Astrocyte (in vitro differentiated cells and primary cell): Measurements from ENCODE around the gene SARS1. TPM values are rescaled to one million over a fixed set of nuclear protein-coding genes. Genes with fewer than 3 reads are reported as not detected.

Experiments
- DNase-seq: peaks from one replicate; pipeline ENCODE4 v3.0.0-alpha.2; 2010; ENCODE audit warnings: low read depth
- FAIRE-seq: peaks from 2 replicates; lab custom pipeline; 2011; peaks lifted over from hg19 to GRCh38; lab: Jason Lieb, UNC
- H2AFZ ChIP-seq: 2 replicates; pipeline ENCODE4 v1.6.0; 2012; ENCODE audit warnings: low read depth, low read length, inconsistent platforms
- H3K27ac ChIP-seq: 2 replicates; pipeline ENCODE4 v1.5.1; 2011; ENCODE audit warnings: low read depth, low read length, inconsistent platforms
- H3K27me3 ChIP-seq: 2 replicates; pipeline ENCODE4 v1.6.0; 2011; ENCODE audit warnings: low read length, inconsistent platforms; ENCODE audit not compliant: insufficient read depth
- H3K36me3 ChIP-seq: 2 replicates; pipeline ENCODE4 v1.5.1; 2011; ENCODE audit warnings: low read length, inconsistent platforms; ENCODE audit not compliant: insufficient read depth
- H3K4me1 ChIP-seq: 2 replicates; pipeline ENCODE4 v1.5.1; 2011; ENCODE audit warnings: low read length, inconsistent platforms; ENCODE audit not compliant: insufficient read depth
- H3K4me2 ChIP-seq: 2 replicates; pipeline ENCODE4 v1.6.0; 2012; ENCODE audit warnings: low read length, inconsistent platforms
- H3K4me3 ChIP-seq: 2 replicates; pipeline ENCODE4 v1.5.1; 2011; ENCODE audit warnings: low read depth, mild to moderate bottlenecking, low read length, inconsistent platforms; ENCODE audit not compliant: insufficient read depth
- H3K79me2 ChIP-seq: 2 replicates; pipeline ENCODE4 v1.6.0; 2012; ENCODE audit warnings: mild to moderate bottlenecking, low read length, inconsistent platforms; ENCODE audit not compliant: insufficient read depth
- H3K9ac ChIP-seq: 2 replicates; pipeline ENCODE4 v1.6.0; 2012; ENCODE audit warnings: mild to moderate bottlenecking, low read length, inconsistent platforms
- H3K9me3 ChIP-seq: 2 replicates; pipeline ENCODE4 v1.5.1; 2012; ENCODE audit warnings: low read depth, mild to moderate bottlenecking, low read length, inconsistent platforms; ENCODE audit not compliant: insufficient read depth
- H4K20me1 ChIP-seq: 2 replicates; pipeline ENCODE4 v1.6.0; 2012; ENCODE audit warnings: low read length, inconsistent platforms; ENCODE audit not compliant: insufficient read depth
- H3K27ac Mint-ChIP-seq: one replicate; pipeline ENCODE4 v1.8.0; 2021; ENCODE audit warnings: mild to moderate bottlenecking, mixed read lengths; ENCODE audit not compliant: unreplicated experiment
- H3K27me3 Mint-ChIP-seq: one replicate; pipeline ENCODE4 v1.8.0; 2021; ENCODE audit warnings: low read depth, mixed read lengths; ENCODE audit not compliant: unreplicated experiment
- H3K36me3 Mint-ChIP-seq: one replicate; pipeline ENCODE4 v1.8.0; 2021; ENCODE audit warnings: low read depth, mixed read lengths; ENCODE audit not compliant: unreplicated experiment
- H3K4me1 Mint-ChIP-seq: one replicate; pipeline ENCODE4 v1.8.0; 2021; ENCODE audit warnings: low read depth, mixed read lengths; ENCODE audit not compliant: unreplicated experiment
- H3K4me3 Mint-ChIP-seq: one replicate; pipeline ENCODE4 v1.8.0; 2021; ENCODE audit warnings: mild to moderate bottlenecking, moderate library complexity, mixed read lengths; ENCODE audit not compliant: unreplicated experiment
- H3K9me3 Mint-ChIP-seq: one replicate; pipeline ENCODE4 v1.8.0; 2021; ENCODE audit warnings: mild to moderate bottlenecking, mixed read lengths; ENCODE audit not compliant: unreplicated experiment
- CTCF ChIP-seq: IDR thresholded peaks from 2 replicates; pipeline ENCODE4 v1.5.1; 2011; ENCODE audit warnings: low read depth, mild to moderate bottlenecking, inconsistent platforms, low read length, moderate library complexity; ENCODE audit not compliant: insufficient read depth
- EZH2 ChIP-seq: IDR thresholded peaks from 2 replicates; pipeline ENCODE4 v1.6.1; 2012; ENCODE audit warnings: mild to moderate bottlenecking, low read length, inconsistent platforms; ENCODE audit not compliant: insufficient read depth
- total RNA-seq: library from RNA; stranded (reverse); gene quantifications from 2 replicates; pipeline ENCODE4 v1.2.1, GENCODE V29; 2021

Gene SARS1
- total RNA-seq, 1 donor from 2014 or later: 355 TPM

GRCh38 chr1:109263597-109264378, 50.1 kb downstream of the SARS1 start:
- Histone ChIP-seq H3K9ac (no peak overlapping the region), H3K27me3 (no peaks in the 10 kb centered on the region), H3K4me2 (no peak overlapping the region), H3K27ac (no peak overlapping the region), H3K4me3 (no peak overlapping the region), H3K36me3 (no peaks in the 10 kb centered on the region), H3K9me3 (peaks cover 6% of the 10 kb centered on the region), H4K20me1 (no peaks in the 10 kb centered on the region), H2AFZ (peak overlapping the region; percentile 39), H3K79me2 (no peaks in the 10 kb centered on the region), H3K4me1 (peaks cover 6% of the 10 kb centered on the region)
- Mint-ChIP-seq H3K27me3 (peaks cover 2% of the 10 kb centered on the region), H3K9me3 (peaks cover 2% of the 10 kb centered on the region), H3K4me3 (no peak overlapping the region), H3K36me3 (peaks cover 9% of the 10 kb centered on the region), H3K4me1 (peaks cover 5% of the 10 kb centered on the region), H3K27ac (no peak overlapping the region)
- no peak for TF ChIP-seq EZH2
- peak; percentile 76 for TF ChIP-seq CTCF
- DNase-seq: peak; percentile 46
- FAIRE-seq: no peak

- H3K27ac Mint-ChIP-seq: no peak overlapping the region
- peaks cover 10% of the 10 kb centered on the region for H3K36me3 Mint-ChIP-seq
- no peaks in the 10 kb centered on the region for H3K79me2 ChIP-seq
- peaks cover 2% of the 10 kb centered on the region for H3K9me3 Mint-ChIP-seq
- H3K4me2 ChIP-seq: no peak overlapping the region
- H3K27me3 ChIP-seq: no peaks in the 10 kb centered on the region
- no peaks in the 10 kb centered on the region for H3K36me3 ChIP-seq
- no peak overlapping the region for H3K4me3 ChIP-seq
- H3K27me3 Mint-ChIP-seq: peaks cover 2% of the 10 kb centered on the region
- no peak for TF ChIP-seq EZH2
- no peak for TF ChIP-seq CTCF
- H3K4me1 ChIP-seq: peaks cover 6% of the 10 kb centered on the region
- H3K4me3 Mint-ChIP-seq: no peak overlapping the region
- H3K9ac ChIP-seq: no peak overlapping the region
- peaks cover 5% of the 10 kb centered on the region for H3K4me1 Mint-ChIP-seq
- H3K9me3 ChIP-seq: peaks cover 6% of the 10 kb centered on the region
- FAIRE-seq (no peak), DNase-seq (no peak)
- H2AFZ ChIP-seq: no peak overlapping the region
- no peak overlapping the region for H3K27ac ChIP-seq
- no peaks in the 10 kb centered on the region for H4K20me1 ChIP-seq
These were observed 50.6 kb downstream of the SARS1 start for GRCh38 chr1:109264379-109264755.

- Histone ChIP-seq H3K4me2 (no peak overlapping the region), H3K9ac (no peak overlapping the region), H3K4me1 (peaks cover 6% of the 10 kb centered on the region), H3K36me3 (no peaks in the 10 kb centered on the region), H3K9me3 (peaks cover 6% of the 10 kb centered on the region), H4K20me1 (no peaks in the 10 kb centered on the region), H3K79me2 (no peaks in the 10 kb centered on the region), H3K27me3 (no peaks in the 10 kb centered on the region), H3K27ac (no peak overlapping the region), H2AFZ (no peak overlapping the region), H3K4me3 (no peak overlapping the region)
- Mint-ChIP-seq H3K4me1 (peaks cover 3% of the 10 kb centered on the region), H3K9me3 (peaks cover 2% of the 10 kb centered on the region), H3K4me3 (no peak overlapping the region), H3K27ac (no peak overlapping the region), H3K36me3 (peaks cover 12% of the 10 kb centered on the region), H3K27me3 (peaks cover 3% of the 10 kb centered on the region)
- no peak for DNase-seq
- TF ChIP-seq EZH2 (no peak), CTCF (no peak)
- FAIRE-seq: no peak
These were observed 51.3 kb downstream of the SARS1 start for GRCh38 chr1:109265016-109265415.
